Activated CD4-positive, alpha-beta T cell treated with anti-CD3 and anti-CD28 coated beads, Interleukin-2, amount 50 U/mL, for 48 hours (primary cell): ENCODE data around the gene PDE4D.

Source experiments
- DNase-seq, 2 experiments: peaks; one replicate each; pipeline ENCODE4 v3.0.0-alpha.2; 2020

Gene PDE4D

GRCh38 chr5:59126016-59126707, 767.4 kb downstream of the PDE4D start:
- no peak for DNase-seq

- peak; percentile 12 to 34 for DNase-seq
Measured at GRCh38 chr5:59125011-59125961, 768.2 kb downstream of the PDE4D start.

GRCh38 chr5:59123595-59124561, 769.6 kb downstream of the PDE4D start:
- DNase-seq: no peak

GRCh38 chr5:59119480-59119879, 774.0 kb downstream of the PDE4D start:
- DNase-seq: no peak

GRCh38 chr5:59117320-59117719, 776.2 kb downstream of the PDE4D start:
- no peak for DNase-seq

- DNase-seq: no peak
Measured at GRCh38 chr5:59116231-59116865, 777.2 kb downstream of the PDE4D start.

GRCh38 chr5:59115345-59115744, 778.2 kb downstream of the PDE4D start:
- no peak for DNase-seq

GRCh38 chr5:59109383-59109782, 784.1 kb downstream of the PDE4D start:
- no peak for DNase-seq

- DNase-seq: no peak
Measured at GRCh38 chr5:59107692-59108091, 785.8 kb downstream of the PDE4D start.

- DNase-seq: no peak
Measured at GRCh38 chr5:59104400-59105127, 789.0 kb downstream of the PDE4D start.

- no peak for DNase-seq
Measured at GRCh38 chr5:59103303-59103702, 790.2 kb downstream of the PDE4D start.

GRCh38 chr5:59102437-59102836, 791.1 kb downstream of the PDE4D start:
- DNase-seq: no peak

- no peak for DNase-seq
Measured at GRCh38 chr5:59100875-59101274, 792.7 kb downstream of the PDE4D start.

GRCh38 chr5:59099995-59100345, 793.6 kb downstream of the PDE4D start:
- DNase-seq: no peak

GRCh38 chr5:59099270-59099994, 794.1 kb downstream of the PDE4D start:
- DNase-seq: peak; percentile 13 to 40

- DNase-seq: no peak
Measured at GRCh38 chr5:59098743-59099142, 794.8 kb downstream of the PDE4D start.

- no peak for DNase-seq
Measured at GRCh38 chr5:59097712-59098111, 795.8 kb downstream of the PDE4D start.

GRCh38 chr5:59097116-59097515, 796.4 kb downstream of the PDE4D start:
- DNase-seq: no peak

GRCh38 chr5:59095480-59095879, 798.0 kb downstream of the PDE4D start:
- DNase-seq: no peak

GRCh38 chr5:59094864-59095263, 798.7 kb downstream of the PDE4D start:
- no peak for DNase-seq

GRCh38 chr5:59093329-59093728, 800.2 kb downstream of the PDE4D start:
- no peak for DNase-seq
